AG09319 (cell line): ENCODE results near the gene PGGT1B.

Experiments
- DNase-seq: peaks from one replicate; pipeline ENCODE4 v3.0.0-alpha.2; 2010; ENCODE audit warnings: low read depth; ENCODE audit errors: extremely low read depth
- TF ChIP-seq, protein P1 (sequence below): IDR thresholded peaks from 2 replicates; pipeline ENCODE4 v1.5.1; 2011; ENCODE audit warnings: low read depth, mild to moderate bottlenecking, inconsistent platforms, low read length, moderate library complexity

PGGT1B gene

DNA sequence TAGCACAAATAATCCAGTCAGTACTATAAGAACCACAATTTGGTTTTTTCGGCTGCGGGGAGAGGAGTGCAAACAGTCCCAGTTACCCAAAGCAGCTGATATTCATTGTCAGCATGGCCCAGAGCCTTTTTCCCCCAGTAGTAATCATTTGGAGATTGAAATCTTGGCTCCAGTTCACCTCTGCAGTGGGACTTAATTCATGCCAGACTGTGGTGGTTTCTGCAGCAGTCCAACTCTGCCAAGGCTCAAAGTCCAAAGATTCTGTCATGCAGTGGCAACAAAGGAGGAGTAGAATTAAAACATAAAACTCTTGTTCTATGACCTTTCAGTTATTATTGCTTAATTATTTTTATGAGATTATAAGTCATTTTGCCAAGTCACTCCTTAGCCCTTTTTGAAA lies 68.0 kb downstream of the PGGT1B start:
- DNase-seq = peak; percentile 49

DNA sequence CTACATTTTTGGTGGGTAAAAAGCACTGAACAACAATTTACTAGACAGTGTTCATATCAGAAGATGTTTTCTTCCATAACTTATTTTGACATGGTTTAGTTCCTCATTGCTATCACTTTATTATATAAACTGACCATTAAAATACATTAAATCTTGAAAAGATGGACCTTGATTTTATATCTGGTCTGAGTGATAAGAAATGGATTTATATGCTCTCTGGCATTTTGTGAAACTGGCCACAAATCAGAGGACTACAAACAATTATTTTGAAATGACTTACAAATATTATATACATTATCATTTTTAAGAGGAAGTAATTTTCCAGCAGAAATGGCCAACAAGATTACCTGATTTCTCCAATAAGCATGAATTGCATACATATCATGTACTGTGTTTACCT lies 69.4 kb downstream of the PGGT1B start:
- TF ChIP-seq, protein P1, sequence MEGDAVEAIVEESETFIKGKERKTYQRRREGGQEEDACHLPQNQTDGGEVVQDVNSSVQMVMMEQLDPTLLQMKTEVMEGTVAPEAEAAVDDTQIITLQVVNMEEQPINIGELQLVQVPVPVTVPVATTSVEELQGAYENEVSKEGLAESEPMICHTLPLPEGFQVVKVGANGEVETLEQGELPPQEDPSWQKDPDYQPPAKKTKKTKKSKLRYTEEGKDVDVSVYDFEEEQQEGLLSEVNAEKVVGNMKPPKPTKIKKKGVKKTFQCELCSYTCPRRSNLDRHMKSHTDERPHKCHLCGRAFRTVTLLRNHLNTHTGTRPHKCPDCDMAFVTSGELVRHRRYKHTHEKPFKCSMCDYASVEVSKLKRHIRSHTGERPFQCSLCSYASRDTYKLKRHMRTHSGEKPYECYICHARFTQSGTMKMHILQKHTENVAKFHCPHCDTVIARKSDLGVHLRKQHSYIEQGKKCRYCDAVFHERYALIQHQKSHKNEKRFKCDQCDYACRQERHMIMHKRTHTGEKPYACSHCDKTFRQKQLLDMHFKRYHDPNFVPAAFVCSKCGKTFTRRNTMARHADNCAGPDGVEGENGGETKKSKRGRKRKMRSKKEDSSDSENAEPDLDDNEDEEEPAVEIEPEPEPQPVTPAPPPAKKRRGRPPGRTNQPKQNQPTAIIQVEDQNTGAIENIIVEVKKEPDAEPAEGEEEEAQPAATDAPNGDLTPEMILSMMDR = no peak
- DNase-seq = no peak

More for the DNA sequence above, 68.0 kb downstream of the PGGT1B start:
- TF ChIP-seq, protein P1 = no peak

DNA sequence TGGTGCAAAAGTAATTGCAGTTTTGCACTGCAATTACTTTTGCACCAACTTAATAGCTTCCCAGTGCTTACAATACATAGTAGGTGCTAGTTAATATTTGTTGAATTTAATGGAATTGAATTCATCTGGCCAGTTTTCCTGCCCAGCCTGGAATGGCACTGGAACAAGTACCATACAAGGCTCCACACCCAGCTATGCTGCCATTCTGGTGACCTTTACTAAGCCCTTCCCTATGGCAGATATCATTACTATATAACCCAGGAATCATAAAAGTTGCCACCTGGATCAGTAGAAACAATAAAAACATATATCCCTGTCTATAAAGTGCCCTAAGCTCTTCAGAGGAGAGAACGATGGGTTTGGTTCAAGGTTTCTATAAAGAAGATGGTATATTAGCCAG lies 70.6 kb downstream of the PGGT1B start:
- TF ChIP-seq, protein P1 = no peak
- DNase-seq = no peak

DNA sequence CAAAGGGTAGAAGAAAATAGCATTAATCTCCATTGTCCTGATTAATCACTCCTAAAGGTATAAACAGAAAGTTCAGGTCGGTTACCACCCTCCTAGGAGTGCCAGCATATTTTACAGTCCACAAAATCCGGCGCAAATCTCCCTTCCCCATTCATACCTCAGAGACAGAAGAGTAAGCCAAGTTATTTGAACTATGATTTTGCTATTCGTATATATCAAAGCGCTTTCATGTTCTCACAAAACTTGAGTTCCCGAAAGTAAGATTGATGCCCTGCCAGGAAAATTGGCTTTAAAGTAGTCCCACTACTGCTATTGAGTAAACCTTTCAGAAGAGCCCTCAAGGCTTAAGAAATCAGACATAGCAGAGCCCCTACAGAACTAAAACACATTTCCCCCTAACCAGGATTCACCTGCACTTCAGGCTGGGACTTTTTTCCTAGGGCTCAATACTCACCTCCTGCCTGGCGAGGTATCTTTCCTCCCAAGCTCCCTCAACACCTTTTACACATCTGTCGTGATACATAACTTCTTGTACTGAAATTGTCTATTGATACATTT lies 71.1 kb downstream of the PGGT1B start:
- TF ChIP-seq, protein P1 = no peak
- DNase-seq = no peak

DNA sequence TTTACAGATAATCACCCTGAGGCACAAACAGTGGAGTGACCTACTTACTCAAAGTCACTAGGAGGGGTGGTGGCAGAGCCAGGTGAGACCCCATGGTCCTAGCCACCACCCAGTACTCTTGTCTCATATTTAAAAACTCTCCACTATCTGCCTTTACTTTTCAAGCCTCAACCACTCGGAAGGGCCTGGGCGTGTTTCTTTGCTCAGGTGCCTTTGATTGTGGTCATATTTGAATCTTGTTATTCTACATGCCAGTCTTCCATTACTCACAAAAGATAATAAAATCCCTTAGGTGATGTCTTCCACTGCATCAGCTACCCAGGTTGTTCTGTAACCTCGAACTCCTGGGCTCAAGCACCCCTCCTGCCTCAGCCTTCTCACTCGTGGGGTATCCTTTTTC lies 72.3 kb downstream of the PGGT1B start:
- TF ChIP-seq, protein P1 = no peak
- DNase-seq = no peak

DNA sequence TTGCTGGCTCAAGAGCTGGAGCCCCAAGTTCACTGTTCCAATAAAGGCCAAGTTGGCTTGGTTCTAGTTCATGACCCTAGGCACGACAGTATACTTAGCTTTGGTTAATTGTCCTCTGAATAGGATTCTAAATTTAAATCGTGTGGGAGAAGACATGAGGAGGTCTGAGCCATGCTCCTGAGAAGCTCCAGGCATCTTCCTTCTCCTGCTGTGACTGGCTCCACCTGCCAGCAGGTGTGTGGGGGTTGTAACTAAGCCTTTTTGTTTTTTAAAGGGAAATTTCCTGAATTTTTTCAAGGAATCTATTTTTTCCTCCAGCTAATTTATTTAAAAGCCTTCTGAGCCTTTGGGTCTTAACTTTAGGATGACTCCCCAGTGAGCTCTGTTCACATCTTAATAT lies 72.8 kb downstream of the PGGT1B start:
- TF ChIP-seq, protein P1 = no peak
- no peak for DNase-seq

DNA sequence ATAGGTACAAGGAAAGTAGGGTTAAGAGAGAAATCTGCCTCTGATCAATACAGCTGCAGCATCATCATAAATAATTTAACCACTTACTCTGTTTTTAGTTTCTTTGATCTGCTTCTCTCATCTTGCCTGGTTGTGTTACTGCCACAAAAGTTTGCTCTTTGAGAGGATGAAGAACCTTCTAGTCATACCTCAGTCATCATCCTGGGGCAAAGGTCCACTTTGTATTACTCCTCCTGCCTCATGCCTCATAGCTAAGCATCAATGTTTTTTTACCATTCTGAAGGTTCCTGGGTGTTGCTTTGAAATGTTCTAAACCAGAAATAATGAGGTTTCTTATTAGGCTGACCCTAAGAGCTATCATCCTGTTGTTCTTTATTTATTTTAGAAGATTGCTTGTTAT lies 75.9 kb downstream of the PGGT1B start:
- TF ChIP-seq, protein P1 = no peak
- DNase-seq = no peak
